ENCODE measurements around the gene IQCE. TPM values are rescaled to one million over a fixed set of nuclear protein-coding genes. Genes with fewer than 3 reads are reported as not detected.

IQCE gene
- total RNA-seq, 1 donor from 2014 or later, result 12.0 TPM

- H3K27ac Mint-ChIP-seq (ENCODE audit: unreplicated experiment), result no peak overlapping the region
- no peaks in the 10 kb centered on the region for H3K4me1 Mint-ChIP-seq (ENCODE audit: low read depth, unreplicated experiment)
Measured at GRCh38 chr7:2662273-2663120, 103.7 kb downstream of the IQCE start.

DNA sequence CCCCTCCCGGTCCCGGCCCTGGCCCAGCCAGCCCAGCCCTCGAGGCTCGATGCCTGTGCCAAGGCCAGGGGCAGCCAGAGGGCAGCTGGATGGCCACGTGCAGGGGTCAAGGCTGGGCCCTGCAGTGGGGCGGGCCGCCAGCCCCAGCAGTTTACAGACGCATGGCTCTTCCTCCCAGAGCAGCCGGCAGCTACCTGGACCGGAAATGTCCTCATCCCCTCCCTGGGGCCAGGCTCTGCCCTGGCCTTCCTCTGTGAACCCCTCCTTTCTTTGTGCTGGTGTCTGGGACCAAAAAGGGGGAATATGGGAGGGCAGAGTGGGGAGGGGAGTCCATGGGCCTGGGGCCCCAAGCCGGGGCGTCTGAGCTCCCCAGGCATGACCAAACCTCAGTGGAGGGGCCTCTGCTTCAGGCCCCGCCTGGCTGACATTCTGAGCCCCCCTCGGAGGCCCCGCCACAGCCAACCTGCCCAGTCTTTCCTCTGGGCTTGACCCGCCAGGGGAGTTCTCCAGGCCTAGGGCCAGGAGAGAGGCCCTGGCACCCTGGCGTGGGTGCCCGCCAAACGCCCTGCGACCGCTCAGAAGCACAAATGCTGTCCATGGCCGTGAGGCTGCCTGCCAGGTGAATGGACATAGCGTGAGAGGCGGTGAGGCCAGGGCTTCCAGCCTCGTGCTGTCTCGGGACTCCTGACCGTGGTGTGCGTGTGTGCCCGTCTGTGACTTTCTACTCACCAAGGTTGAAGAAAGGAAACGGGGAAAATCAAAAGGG, 104.5 kb downstream of the IQCE start:
- Mint-ChIP-seq H3K27ac (ENCODE audit: unreplicated experiment) (no peak overlapping the region), H3K4me3 (ENCODE audit: unreplicated experiment) (no peak overlapping the region), H3K27me3 (ENCODE audit: unreplicated experiment) (peaks cover 13% of the 10 kb centered on the region), H3K9me3 (ENCODE audit: unreplicated experiment) (peaks cover 5% of the 10 kb centered on the region), H3K36me3 (ENCODE audit: unreplicated experiment) (no peaks in the 10 kb centered on the region), H3K4me1 (ENCODE audit: low read depth, unreplicated experiment) (no peaks in the 10 kb centered on the region)
- no peak for TF ChIP-seq CTCF (IDR thresholded peaks at IDR 0.05; ENCODE audit: partially characterized antibody, unreplicated experiment)
- no peak for DNase-seq

More at GRCh38 chr7:2662273-2663120, 103.7 kb downstream of the IQCE start:
- no peak for TF ChIP-seq CTCF (IDR thresholded peaks at IDR 0.05; ENCODE audit: partially characterized antibody, unreplicated experiment)
- DNase-seq, result peak; percentile 15
- peaks cover 10% of the 10 kb centered on the region for H3K27me3 Mint-ChIP-seq (ENCODE audit: unreplicated experiment)
- H3K9me3 Mint-ChIP-seq (ENCODE audit: unreplicated experiment), result peaks cover 5% of the 10 kb centered on the region
- no peaks in the 10 kb centered on the region for H3K36me3 Mint-ChIP-seq (ENCODE audit: unreplicated experiment)
- H3K4me3 Mint-ChIP-seq (ENCODE audit: unreplicated experiment), result no peak overlapping the region

- H3K9me3 Mint-ChIP-seq (ENCODE audit: unreplicated experiment), result peaks cover 5% of the 10 kb centered on the region
- DNase-seq, result no peak
- no peak for TF ChIP-seq CTCF (IDR thresholded peaks at IDR 0.05; ENCODE audit: partially characterized antibody, unreplicated experiment)
- H3K4me1 Mint-ChIP-seq (ENCODE audit: low read depth, unreplicated experiment), result no peaks in the 10 kb centered on the region
- no peak overlapping the region for H3K27ac Mint-ChIP-seq (ENCODE audit: unreplicated experiment)
- H3K27me3 Mint-ChIP-seq (ENCODE audit: unreplicated experiment), result peaks cover 11% of the 10 kb centered on the region
- H3K36me3 Mint-ChIP-seq (ENCODE audit: unreplicated experiment), result no peaks in the 10 kb centered on the region
- H3K4me3 Mint-ChIP-seq (ENCODE audit: unreplicated experiment), result no peak overlapping the region
Measured at GRCh38 chr7:2663960-2664359, 105.2 kb downstream of the IQCE start.

Small RNA genes within 50 kb of the gene (microRNA-seq; reads per million reads assigned to microRNA genes)
- gene MIR4648 (ENCODE audit: unreplicated experiment), result 9.2 reads per million, percentile 46 among the genes with 10 or more reads in this experiment

Other genes with a start within 250 kb of the IQCE start
- 22.2 TPM for gene SNX8, start 244.5 kb upstream of the IQCE start, total RNA-seq (ENCODE audit: unreplicated experiment)
- gene EIF3B, start 204.2 kb upstream of the IQCE start, total RNA-seq (ENCODE audit: unreplicated experiment), result 136 TPM
- 27.3 TPM for gene CHST12, start 155.4 kb upstream of the IQCE start, total RNA-seq (ENCODE audit: unreplicated experiment)
- not detected for gene GRIFIN, start 82.6 kb upstream of the IQCE start, total RNA-seq (ENCODE audit: unreplicated experiment)
- 75.5 TPM for gene LFNG, start 39.2 kb upstream of the IQCE start, total RNA-seq (ENCODE audit: unreplicated experiment)
- gene BRAT1, start 3.5 kb upstream of the IQCE start, total RNA-seq (ENCODE audit: unreplicated experiment), result 30.5 TPM
- gene TTYH3, start 73.0 kb downstream of the IQCE start, total RNA-seq (ENCODE audit: unreplicated experiment), result 324 TPM
- gene AMZ1, start 129.2 kb downstream of the IQCE start, total RNA-seq (ENCODE audit: unreplicated experiment), result 0.15 TPM

All from glutamatergic neuron (in vitro differentiated cells).